Suppressor macrophage treated with lipopolysaccharide for 4 hours (primary cell): Measurements from ENCODE around the gene MT1G.
"Not testable (repeated sequence)": the region's sequence is repeated elsewhere in the genome, so short reads cannot be mapped to it uniquely, and the experiment has no call there.

Experiments
- DNase-seq: peaks from one replicate; pipeline ENCODE4 v3.0.0-alpha.2; 2020

MT1G gene

DNA sequence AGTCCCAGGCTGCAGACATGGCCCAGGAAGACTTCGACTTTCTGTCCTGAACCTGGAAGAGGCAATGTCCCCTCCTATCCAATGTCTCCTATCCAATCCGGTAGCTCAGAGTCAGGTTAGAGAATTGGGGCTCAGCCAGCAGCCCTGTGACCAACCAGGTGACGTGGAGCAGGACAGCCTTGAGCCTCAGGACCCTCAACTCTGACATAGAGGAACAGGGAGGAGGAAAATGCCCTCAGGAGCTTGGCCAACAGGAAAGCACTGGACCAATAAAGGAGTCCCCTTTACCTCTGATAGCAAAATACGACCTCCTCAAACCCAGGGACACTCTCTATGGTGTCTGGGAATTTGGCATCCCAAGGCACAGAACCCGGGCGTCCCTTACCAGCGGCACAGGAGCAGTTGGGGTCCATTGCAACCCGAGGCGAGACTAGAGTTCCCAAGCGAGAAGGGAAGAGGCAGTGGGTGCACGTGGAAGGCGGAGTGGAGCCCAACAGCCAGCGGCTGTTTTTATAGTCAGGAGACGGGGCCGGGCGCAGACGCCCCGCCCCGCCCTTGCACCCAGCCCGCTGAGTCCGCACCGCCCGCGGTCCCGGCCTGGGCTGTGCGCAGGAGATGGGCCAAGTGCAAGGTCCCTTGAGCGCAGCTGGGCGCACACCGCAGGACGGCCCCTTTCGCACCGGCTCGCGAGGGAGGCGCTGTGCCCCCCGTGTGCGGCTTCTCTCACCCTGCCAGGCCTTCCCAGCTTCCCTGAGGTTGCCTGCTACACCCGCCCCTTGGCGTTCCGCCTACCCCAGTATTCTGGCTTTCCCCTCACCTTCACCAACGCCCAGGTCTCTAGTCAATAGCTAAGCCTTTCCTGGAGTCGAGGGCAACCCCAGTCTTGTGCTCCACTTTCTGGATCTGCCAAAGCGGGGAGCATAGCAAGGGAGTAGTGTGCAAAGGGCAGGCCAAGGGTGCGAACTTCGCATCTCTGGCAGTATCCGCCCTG is at the start of gene MT1G:
MT1G (minus strand) TSS at position 485 of the 991 bp plus-strand sequence; CDS start at position 413, 72 bp downstream.
- DNase-seq, result peak; percentile 82

GRCh38 chr16:56717532-56717931 is 49.7 kb upstream of the MT1G start:
- DNase-seq, result not testable (repeated sequence)

DNA sequence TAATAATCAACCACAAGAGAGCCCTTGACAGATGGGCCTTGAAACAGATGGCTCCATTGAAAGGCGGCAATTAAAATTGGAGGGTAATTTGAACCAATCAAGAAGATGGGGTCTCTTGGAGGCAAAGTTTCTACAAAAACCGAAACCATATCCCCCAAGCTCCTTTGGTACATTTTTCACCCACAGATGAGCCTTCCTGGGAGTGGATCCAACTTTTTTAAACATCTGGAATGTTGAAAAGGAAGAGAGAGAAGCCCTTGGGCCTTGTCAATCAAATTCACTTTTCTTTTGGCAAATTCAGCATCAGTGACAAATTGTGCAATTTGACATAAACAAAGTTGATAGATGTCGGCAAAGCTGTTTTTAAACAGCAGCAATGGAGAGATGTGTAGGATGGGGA is 48.9 kb upstream of the MT1G start:
- no peak for DNase-seq

DNA sequence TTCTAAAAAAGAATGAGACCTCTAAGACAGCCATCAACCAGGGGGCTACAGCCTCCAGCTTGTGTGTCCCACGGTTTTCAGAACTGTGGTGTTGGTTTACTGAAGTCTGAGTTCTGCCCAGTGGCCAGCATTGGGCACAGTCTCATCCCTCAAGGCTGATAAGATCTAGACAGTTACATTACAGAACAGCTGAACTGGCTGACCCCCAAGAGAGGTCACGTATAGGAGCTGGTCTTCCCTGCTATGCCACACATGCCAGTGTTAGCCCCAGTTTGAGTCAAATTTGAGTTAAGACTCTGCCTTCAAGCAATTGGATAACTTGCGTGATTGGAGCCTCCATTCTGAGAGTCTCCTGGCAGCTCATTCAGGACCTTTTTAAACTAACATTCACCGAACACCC is 47.3 kb upstream of the MT1G start:
- no peak for DNase-seq

DNA sequence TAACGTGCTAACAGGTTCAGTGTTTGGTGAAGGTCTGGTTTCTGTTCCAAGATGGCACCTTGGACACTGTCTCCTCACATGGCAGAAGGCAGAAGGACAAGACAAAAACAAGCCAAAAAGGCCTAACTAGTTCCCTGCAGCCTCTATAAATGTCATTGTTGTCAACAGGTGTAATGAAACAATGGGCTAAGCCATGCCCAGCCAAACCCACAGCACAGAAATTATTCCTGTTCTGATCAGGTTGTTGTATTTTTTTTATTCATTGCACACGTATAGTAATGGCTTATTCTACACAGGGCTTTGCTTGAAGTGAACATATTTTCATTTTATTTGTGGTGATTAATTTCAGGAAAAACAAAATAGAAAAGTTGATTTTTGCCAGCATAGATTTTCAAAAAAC is 45.9 kb upstream of the MT1G start:
- DNase-seq, result no peak

DNA sequence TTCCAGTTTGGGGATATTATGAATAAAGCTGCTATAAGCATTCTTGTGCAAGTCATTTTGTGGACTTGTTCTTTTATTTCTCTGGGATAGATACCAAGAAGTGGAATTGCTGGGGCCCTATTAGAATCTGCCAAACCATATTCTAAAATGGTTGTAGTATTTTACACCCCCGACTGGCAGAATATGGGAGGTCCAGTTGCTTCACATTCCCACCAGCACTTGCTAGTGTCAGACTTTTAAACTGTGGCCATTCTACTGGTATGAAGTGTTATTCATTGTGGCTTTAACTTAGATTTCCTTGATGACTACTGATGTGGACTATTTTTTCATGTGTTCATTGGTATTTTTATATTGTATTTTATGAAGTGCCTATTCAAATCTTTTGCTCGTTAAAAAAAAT is 44.0 kb upstream of the MT1G start:
- DNase-seq, result no peak

DNA sequence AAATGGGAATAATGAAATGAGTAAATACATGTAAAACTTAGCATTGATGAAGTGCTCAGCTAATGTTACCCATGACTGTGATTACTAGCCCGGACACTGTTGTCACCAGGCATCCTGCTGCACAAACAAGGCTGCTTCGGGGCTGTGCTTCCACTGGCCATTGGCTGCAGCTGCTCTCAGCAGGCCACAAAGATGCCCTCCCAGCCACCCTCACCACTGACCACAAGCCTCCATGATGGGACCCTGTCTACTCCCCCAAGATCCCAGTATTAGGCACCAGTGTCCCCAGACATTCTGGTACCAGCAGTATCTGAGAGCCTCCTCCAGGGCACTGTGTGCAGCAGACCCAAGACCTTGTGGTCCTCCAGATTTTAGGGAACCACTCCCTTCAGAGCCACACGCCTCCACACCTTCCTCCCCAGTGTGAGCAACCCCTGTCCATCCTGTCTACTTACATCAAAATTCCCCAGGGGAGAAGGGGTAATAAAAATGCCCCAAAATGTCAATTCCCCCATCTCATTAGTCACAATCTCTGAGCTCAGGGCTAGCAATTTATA is 42.4 kb upstream of the MT1G start:
- no peak for DNase-seq

DNA sequence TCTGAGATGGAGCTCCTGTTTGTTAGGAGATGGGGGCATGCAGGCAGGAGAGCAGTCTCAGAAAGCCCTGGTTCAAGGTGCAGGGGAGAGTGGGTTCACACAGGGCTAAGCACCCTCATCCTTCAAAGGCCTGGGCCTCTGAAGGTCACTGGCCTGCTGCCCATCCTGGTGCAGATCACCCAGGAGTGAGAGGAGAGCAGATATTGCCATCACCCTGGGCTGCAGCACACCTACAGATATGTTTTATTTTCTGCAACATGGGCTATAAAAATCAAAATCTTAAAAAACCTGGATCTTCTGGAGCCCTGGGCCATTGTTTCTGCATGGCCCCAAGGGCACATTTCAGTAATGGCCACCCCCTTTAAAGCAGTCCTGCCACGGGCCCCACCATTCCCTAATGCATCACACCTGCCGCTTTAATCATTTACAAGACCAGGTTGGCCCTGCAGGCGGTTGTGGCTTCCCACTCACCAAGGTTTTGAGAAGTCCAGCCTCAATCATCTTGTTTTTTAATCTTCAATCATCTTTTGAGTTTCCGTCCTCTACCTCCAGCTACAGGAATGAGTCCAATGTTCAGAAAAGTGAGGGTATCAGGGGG is 41.7 kb upstream of the MT1G start:
- no peak for DNase-seq

- DNase-seq, result no peak
These were observed 40.9 kb upstream of the MT1G start for GRCh38 chr16:56708525-56709442.

GRCh38 chr16:56702836-56703235 is 35.0 kb upstream of the MT1G start:
- DNase-seq, result no peak

- DNase-seq, result no peak
These were observed 33.7 kb upstream of the MT1G start for GRCh38 chr16:56701534-56701933.

DNA sequence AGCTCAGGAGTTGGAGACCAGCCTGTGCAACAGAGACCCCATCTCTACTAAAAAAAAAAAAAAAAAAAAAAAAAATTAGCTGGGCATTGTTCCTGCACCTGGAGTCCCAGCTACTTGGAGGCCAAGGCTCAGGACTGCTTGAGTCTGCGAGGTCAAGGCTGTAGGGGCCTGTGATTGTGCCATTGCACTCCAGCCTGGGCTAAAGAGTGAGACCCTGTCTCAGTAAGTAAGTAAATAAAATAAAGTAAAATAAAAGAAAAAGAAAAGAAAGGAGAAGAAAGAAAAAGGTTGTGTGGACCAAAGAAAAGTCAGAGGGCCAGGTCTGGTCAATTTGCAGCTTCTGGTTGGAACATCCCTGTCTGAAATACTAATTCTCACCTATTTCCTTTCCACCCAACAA is 32.8 kb upstream of the MT1G start:
- no peak for DNase-seq

- peak; percentile 13 for DNase-seq
These were observed 32.3 kb upstream of the MT1G start for GRCh38 chr16:56700195-56700594.

DNA sequence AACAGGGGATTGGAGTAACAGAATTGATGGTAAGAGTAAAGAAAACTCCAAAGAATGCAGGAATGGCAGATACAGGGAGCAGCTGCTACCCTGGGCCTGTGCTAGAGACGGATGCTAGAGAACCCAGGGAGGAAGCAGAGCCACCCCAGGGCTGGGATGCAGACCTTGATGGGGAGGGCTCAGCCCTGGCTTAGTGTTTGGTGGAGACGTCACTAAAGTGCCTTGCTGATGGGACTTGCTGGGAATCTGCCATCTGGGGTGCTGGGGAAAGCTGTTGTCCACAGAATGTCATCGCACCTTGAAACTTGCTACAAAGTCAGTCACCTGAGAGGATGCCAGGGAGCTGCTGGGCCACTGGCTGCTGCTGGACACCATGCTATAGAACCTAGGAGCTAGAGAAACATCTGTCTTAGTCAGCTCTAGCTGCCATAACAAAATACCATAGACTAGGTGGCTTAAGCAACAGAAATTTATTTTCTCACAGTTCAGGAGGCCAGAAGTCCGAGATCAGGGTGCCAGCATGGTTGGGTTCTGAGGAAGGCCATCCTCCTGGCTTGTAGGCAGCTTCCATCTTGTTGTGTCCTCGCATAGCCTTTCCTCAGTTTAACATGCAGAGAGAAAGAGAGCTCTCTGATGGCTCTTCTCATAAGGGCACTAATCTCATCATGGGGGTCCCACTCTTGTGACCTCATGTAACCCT is 29.7 kb upstream of the MT1G start:
- no peak for DNase-seq

DNA sequence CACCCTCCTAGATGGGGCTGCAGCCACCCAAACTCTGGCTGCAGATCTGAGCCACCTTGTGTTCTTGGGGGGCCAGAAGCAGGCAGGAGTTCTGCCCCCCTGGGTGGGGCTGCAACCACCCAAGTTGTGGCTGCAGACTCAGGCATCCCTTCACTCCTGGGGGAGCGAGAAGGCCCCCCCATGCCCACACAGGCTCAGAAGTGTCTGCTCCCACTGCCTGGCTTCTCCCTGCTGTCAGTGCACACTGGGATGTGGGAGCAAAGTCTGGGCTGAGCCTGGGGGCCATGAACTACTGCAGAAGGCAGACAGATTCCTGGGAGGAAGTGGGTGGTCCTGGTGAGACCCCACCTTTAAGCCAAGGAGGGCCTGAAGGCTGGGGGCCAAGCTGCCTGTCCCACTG is 27.4 kb upstream of the MT1G start:
- no peak for DNase-seq

DNA sequence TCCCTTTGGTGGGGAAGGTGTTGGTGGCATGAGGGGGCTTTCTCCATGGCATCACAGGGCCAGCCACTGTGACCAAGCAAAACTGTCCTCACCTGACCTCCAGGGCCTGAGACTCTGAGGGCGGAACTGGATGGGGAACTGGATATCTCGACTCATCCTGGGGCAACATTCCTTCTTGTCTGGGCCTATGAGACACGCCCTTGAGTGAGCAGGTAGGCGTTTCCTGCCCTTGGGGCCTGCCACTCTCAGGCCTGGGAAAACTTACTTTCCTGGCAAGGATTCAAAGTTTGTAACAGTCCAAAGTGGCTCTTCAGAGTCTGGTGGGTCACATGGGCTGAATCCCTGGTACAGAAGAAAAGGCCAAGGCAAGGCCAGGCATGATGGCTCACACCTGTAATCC is 24.0 kb upstream of the MT1G start:
- peak; percentile 59 for DNase-seq

DNA sequence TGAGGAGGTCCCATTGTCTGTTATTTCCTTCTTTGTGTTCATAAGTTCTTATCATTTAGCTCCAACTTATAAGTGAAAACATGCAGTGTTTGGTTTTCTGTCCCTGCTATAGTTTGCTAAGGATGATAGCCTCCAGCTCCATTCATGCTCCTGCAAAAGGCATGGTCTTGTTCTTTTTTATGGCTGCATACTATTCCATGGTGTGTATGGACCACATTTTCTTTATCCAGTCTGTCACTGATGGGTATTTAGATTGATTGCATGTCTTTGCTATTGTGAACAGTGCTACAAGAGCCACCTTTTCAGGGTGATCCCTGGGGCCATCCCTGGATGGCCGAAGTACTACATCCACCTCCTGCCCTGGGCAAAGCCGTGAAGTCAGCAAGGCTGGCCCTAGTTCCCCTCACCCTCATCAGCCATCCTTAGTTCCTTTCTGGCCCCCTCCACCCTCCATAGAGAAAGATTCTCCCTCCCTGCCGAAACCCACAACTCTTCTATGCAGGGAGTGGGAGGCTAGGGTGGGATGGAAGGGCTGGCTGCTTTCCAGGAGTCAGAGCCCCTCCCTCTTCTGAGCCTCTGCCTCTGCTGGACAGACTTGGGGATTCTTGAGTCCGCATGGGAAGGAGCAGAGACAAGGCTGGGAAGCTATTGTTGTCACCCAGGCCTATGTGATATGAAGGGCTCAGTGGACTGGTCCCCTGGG is 22.7 kb upstream of the MT1G start:
- DNase-seq, result no peak

DNA sequence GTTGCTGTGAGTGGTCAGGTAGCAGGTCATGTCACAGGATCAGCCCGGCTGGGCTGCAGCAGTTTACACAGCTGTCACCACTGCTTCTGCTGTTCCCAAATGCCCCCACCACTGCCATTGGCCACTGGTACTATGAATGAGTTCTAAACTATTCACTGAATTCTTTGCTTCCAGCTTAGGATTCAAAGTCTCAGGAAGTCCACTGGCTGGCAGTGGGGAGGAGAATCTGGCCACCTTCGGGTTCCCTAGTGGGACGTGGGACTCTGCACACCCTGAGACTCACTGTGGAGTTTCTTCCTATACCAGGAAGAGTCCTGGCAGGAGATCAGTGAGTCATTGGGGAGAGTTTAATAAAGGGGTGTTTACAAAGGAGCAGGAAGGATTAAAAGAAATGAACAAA is 21.3 kb upstream of the MT1G start:
- no peak for DNase-seq

GRCh38 chr16:56688762-56689161 is 20.9 kb upstream of the MT1G start:
- no peak for DNase-seq

DNA sequence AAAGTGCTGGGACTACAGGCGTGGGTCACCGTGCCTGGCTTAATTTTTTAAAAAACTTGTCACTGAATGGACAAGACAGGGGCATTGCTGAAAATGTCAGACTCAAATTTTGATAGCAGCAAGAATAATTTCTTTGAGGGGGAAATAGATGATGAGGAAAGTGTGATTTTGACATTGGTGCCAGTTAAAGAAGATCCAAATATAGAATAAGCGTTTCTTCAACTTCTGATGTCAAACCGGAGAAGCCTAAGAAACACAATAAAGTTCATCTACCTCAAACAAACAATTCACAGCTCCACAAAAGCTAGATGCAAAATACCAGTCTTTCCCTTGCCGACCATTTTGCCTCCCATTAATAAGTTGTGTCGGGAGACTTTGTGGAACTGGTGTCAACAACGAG is 18.9 kb upstream of the MT1G start:
- DNase-seq, result no peak

- no peak for DNase-seq
These were observed 17.2 kb upstream of the MT1G start for GRCh38 chr16:56684926-56685590.
